ELF-1 (cell line): ENCODE results near the gene RPL12.

Experiments used
- DNase-seq: peaks from one replicate; pipeline ENCODE4 v3.0.0-alpha.2; 2016; ENCODE audit warnings: low read depth, low spot score

RPL12 gene

GRCh38 chr9:127404631-127405030 is 46.6 kb downstream of the RPL12 start:
- no peak for DNase-seq

DNA sequence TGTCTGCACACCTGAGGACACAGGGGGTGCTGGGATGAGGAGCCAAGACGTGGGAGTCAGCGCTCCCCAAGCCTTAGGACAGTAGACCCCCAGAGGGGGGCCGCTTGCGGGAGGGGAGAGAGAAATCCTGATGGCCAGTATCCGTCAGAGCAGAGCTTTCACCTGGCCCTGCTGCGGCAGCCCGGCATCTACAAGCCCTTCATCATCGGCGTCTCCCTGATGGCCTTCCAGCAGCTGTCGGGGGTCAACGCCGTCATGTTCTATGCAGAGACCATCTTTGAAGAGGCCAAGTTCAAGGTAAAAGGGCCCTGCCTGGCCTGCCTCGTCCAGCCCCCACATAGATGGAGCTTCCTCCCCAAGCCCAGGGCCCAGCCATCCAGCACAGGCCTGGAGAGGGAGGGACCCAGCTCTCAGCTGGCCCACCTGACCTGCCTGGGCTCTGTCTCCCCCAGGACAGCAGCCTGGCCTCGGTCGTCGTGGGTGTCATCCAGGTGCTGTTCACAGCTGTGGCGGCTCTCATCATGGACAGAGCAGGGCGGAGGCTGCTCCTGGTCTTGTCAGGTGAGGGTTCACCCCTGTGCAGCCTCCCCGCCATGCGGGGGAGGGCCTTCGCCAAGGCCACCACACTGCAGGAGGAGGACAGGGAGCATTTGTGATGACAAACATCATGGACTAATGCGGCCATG is 47.6 kb downstream of the RPL12 start:
- no peak for DNase-seq

- DNase-seq, result no peak
These were observed 48.7 kb downstream of the RPL12 start for GRCh38 chr9:127402401-127403090.

- no peak for DNase-seq
These were observed 51.4 kb downstream of the RPL12 start for GRCh38 chr9:127399736-127400269.

DNA sequence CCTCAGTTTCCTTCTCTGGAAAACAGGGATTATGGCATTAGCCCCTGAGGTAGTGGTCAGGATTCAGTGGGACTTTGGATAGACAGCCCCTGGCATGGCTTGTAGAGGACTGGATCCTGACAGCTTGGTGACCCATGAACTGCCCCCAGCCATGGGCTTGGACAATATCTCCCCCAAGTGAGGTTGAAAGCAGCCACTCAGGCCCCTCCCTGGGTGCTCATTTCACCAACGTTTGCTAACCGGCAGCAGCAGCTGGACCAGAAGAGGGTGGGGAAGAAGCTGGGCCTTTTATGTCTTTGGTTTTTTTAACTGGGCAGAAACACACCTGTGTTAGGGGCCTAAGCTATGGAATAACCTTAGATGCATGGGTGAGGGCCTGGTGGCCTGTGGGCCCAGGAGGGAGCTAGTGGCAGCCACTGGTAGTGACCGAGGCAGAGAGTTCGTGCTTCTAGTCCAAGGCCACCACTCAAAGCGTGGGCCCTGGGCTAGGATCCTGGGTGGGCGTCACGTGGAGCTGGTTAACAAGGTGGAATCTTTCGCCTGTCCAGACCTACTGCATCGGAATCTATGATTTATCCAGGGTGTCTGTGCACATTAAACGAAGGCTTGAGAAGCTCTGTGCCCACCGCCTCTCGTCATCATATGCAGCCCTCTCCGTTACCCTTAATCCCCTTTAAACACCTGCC is 52.3 kb downstream of the RPL12 start:
- no peak for DNase-seq

DNA sequence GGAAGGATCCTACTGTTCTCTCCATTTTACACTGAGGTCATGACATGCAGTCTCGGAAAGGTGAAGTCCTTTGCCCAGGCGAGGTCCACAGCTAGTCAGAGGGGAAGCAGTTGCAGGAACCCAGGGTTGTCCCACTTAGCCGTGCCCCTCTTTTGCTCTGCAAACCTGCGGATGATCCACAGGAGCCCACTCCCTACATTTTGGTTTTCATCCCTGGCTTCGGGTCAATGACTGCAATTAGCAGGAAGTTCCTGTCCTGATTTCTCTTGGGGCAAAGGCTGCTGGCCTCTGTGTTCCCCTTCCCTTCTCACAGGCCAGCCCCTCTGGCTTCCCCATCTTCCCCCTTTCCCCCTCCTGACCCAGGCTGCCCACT is 52.9 kb downstream of the RPL12 start:
- no peak for DNase-seq
